Spinal cord (tissue), 10 donors: ENCODE data around the gene AIF1L. TPM values are rescaled to one million over a fixed set of nuclear protein-coding genes. Genes with fewer than 3 reads are reported as not detected.
A peak's percentile ranks its signal among the peaks of the same experiment; 100 is the strongest.
"Not testable (repeated sequence)": the region's sequence is repeated elsewhere in the genome, so short reads cannot be mapped to it uniquely, and the experiment has no call there.

Experiments used
- DNase-seq, 6 donors: peaks; one replicate each; pipeline versions ENCODE4 v3.0.0 to v3.0.0-alpha.2; 2013 to 2015; ENCODE audit warnings: low spot score in 6 of 6, low read depth in 4 of 6
- H3K27ac ChIP-seq: one replicate; pipeline ENCODE4 v1.5.1; 2013; ENCODE audit warnings: low read depth, low read length, control low read depth
- H3K27me3 ChIP-seq: one replicate; pipeline ENCODE4 v1.6.1; 2013; ENCODE audit warnings: low read length; ENCODE audit not compliant: control insufficient read depth, insufficient read depth
- H3K36me3 ChIP-seq: one replicate; pipeline ENCODE4 v1.6.1; 2013; ENCODE audit warnings: low read length; ENCODE audit not compliant: control insufficient read depth, insufficient read depth
- H3K4me1 ChIP-seq: one replicate; pipeline ENCODE4 v1.6.1; 2013; ENCODE audit warnings: low read length; ENCODE audit not compliant: control insufficient read depth, insufficient read depth
- H3K4me3 ChIP-seq: one replicate; pipeline ENCODE4 v1.5.1; 2013; ENCODE audit warnings: low read depth, low read length, control low read depth
- H3K9me3 ChIP-seq: one replicate; pipeline ENCODE4 v1.6.1; 2013; ENCODE audit warnings: low read length; ENCODE audit not compliant: control insufficient read depth, insufficient read depth
- WGBS: methylation state at CpG from one replicate; pipeline ENCODE4 v1.1.5; 2013; ENCODE audit warnings: missing lambda C conversion rate; ENCODE audit not compliant: insufficient coverage; 5-methylcytosine and 5-hydroxymethylcytosine counted together
- polyA plus RNA-seq, 2 donors: library from polyadenylated mRNA; unstranded; fragments of 120-200 nt; gene quantifications; one replicate each; pipeline ENCODE4 v1.2.1, GENCODE V29; 2013; ENCODE audit not compliant: insufficient read length in 2 of 2
- total RNA-seq, 2 donors: library from RNA; depleted of rRNA in 1 of 2; stranded (reverse); fragments of 120-200 nt in 1 of 2; fragments of >200 nt in 1 of 2; gene quantifications; one replicate each; pipeline versions ENCODE4 v1.2.3 to v1.2.4, GENCODE V29; 2013 to 2014
- donor health status: healthy.

The AIF1L gene
- total and polyA plus RNA-seq, 4 donors = 47.7 to 73.6 (median 61.2) TPM

GRCh38 chr9:131149688-131150053 is 53.3 kb downstream of the AIF1L start:
- Histone ChIP-seq H3K36me3 (peaks cover 51% of the 10 kb centered on the region), H3K27me3 (no peaks in the 10 kb centered on the region), H3K9me3 (no peaks in the 10 kb centered on the region), H3K27ac (no peak overlapping the region), H3K4me3 (no peak overlapping the region), H3K4me1 (no peaks in the 10 kb centered on the region)
- WGBS = 81% methylated on average over 3 of the region's 5 CpGs
- DNase-seq = no peak

DNA sequence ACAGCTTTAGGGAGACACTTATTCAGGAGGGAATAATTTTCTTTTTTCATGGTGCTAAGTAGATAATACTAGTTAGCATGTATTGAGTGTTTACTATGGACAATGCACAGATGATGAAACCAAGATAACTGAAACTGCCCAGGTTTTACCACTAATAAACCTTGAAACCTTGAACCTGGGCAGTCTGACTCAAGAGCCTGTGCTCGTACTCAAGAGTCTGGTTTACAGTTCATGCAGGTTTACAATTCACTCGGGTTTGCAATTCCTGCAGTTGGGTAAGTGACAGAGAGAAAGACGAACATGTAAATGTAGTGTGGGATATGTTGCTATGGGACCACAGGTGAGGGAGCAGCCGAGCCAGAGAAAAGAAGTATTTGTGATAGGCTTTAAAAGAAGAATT is 57.3 kb downstream of the AIF1L start:
- Histone ChIP-seq H3K36me3 (peaks cover 39% of the 10 kb centered on the region), H3K27me3 (no peaks in the 10 kb centered on the region)
- 90% methylated on average over 4 of the region's 4 CpGs for WGBS

GRCh38 chr9:131158673-131159072 is 62.3 kb downstream of the AIF1L start:
- not testable (repeated sequence) for H3K4me3 ChIP-seq, H3K27me3 ChIP-seq, H3K9me3 ChIP-seq, H3K4me1 ChIP-seq, H3K27ac ChIP-seq
- no CpG with 5 or more reads among the region's 1 CpG for WGBS
- peak in 1 of 6 donors; percentile 19 for DNase-seq
- H3K36me3 ChIP-seq = peaks cover 36% of the 10 kb centered on the region

More for the DNA sequence above, 57.3 kb downstream of the AIF1L start:
- Histone ChIP-seq H3K9me3 (no peaks in the 10 kb centered on the region), H3K27ac (no peak overlapping the region), H3K4me1 (no peaks in the 10 kb centered on the region), H3K4me3 (no peak overlapping the region)
- DNase-seq = no peak

DNA sequence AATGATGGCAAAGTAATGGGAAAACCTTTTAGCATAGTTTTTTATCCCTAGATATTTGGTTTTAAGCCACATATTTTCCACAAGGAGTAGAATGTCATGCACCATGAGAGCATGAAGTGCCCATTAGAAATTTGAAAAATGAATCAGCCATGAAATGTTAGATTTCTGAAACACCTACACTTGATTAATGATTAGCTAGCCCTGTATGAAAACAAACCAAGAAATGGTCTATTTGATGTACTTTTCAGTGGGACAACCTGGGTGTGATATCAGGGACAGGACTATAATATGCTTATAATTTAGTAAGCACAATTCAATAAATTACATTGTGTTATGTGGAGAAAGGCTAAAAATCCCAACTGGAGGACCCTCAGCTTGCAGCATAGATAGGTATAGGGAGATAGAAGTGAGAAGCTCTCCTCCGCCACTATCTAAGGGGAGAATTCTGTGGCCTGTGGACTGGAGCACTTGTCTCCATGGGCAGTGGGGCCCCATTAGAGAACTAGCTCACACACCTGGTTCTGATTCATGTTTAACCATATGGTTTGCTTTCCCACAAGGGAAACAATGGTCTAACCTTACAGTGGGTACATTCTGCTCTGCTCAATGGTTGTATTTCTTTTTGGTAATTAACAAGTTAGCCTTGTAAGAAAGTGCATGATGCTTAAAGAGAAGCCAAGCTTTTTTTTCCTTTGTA is 64.2 kb downstream of the AIF1L start:
- H3K27me3 ChIP-seq = no peaks in the 10 kb centered on the region
- WGBS = no CpG with 5 or more reads among the region's 1 CpG
- DNase-seq = no peak
- peaks cover 30% of the 10 kb centered on the region for H3K36me3 ChIP-seq
- no peak overlapping the region for H3K27ac ChIP-seq
- no peak overlapping the region for H3K4me3 ChIP-seq
- H3K4me1 ChIP-seq = no peaks in the 10 kb centered on the region
- no peaks in the 10 kb centered on the region for H3K9me3 ChIP-seq

- Histone ChIP-seq H3K27ac (no peak overlapping the region), H3K4me1 (no peaks in the 10 kb centered on the region), H3K36me3 (peaks cover 29% of the 10 kb centered on the region), H3K9me3 (no peaks in the 10 kb centered on the region), H3K4me3 (no peak overlapping the region), H3K27me3 (no peaks in the 10 kb centered on the region)
- whole genome bisulfite sequencing = 100% methylated on average over 1 of the region's 6 CpGs
- DNase-seq = no peak
Measured at GRCh38 chr9:131161585-131161984, 65.3 kb downstream of the AIF1L start.

- Histone ChIP-seq H3K27me3 (no peaks in the 10 kb centered on the region), H3K27ac (no peak overlapping the region), H3K9me3 (no peaks in the 10 kb centered on the region), H3K4me1 (no peaks in the 10 kb centered on the region), H3K36me3 (peaks cover 19% of the 10 kb centered on the region), H3K4me3 (no peak overlapping the region)
- WGBS = 100% methylated on average over 1 of the region's 4 CpGs
- no peak for DNase-seq
Measured at GRCh38 chr9:131162886-131163285, 66.6 kb downstream of the AIF1L start.

DNA sequence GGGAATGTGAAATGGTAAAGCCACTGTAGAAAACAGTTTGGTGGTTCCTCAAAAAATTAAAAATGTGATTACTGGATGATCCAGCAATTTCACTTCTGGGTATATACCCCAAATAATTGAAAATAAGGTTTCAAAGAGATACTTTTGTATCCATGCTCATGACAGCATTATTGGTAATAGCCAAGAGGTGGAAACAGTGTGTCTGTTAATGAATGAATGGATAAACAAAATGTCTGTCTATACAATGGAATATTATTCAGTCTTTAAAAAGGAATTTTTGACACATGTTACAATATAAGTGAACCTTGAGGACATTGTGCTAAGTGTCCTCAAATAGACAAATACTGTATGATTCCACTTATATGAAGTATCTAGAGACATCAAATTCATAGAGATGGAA is 69.2 kb downstream of the AIF1L start:
- Histone ChIP-seq H3K4me3 (no peak overlapping the region), H3K27ac (no peak overlapping the region), H3K4me1 (no peaks in the 10 kb centered on the region), H3K27me3 (no peaks in the 10 kb centered on the region), H3K9me3 (no peaks in the 10 kb centered on the region), H3K36me3 (peaks cover 12% of the 10 kb centered on the region)
- no peak for DNase-seq

DNA sequence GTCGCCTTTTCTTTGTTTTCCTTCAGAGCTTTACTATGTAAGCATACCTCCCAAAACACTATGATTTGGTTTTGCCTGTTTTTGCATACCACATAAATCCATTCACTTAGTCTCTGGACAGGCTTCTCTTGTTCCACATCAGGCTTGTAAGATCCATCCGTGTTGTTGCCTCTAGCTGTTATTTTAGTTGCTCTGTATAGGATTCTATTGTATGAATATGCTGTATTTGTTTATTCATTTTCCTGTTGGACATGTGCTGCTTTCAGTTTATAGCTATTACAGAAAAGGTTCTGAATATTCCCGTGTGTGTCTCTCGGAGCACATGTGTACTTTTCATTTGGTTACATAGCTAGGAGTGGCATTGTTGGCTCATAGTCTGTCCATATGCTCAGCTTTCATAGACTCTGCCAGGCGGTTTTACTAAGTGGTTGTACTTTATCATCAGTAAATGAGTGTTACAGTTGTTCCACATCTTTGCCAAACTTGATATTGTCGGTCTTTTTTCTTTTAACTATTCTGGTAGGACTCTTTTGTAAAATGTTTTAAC is 70.9 kb downstream of the AIF1L start:
- Histone ChIP-seq H3K27ac (no peak overlapping the region), H3K4me1 (no peaks in the 10 kb centered on the region), H3K9me3 (no peaks in the 10 kb centered on the region), H3K36me3 (peaks cover 8% of the 10 kb centered on the region), H3K4me3 (no peak overlapping the region), H3K27me3 (no peaks in the 10 kb centered on the region)
- WGBS = 57% methylated on average over 3 of the region's 6 CpGs
- DNase-seq = peak in 3 of 6 donors; percentile 5 to 79 (median 52)

DNA sequence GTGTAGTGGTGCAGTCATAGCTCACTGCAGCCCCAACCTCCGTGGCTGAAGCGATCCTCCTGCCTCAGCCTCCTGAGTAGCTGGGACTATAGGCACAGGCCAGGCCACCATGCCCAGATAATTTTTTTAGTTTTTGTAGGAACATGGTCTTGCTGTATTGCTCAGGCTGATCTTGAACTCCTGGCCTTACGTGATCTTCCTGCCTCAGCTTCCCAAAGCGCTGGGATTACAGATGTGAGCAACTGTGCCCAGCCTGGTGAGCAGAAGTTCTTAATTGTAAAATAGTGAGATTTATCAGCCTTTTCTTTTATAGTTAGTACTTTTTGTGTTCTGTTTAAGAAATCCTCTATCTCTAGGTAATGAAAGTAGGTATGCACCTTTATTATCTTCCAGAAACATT is 71.6 kb downstream of the AIF1L start:
- H3K4me3 ChIP-seq = no peak overlapping the region
- no peaks in the 10 kb centered on the region for H3K4me1 ChIP-seq
- DNase-seq = no peak
- WGBS = 81% methylated on average over 3 of the region's 4 CpGs
- no peaks in the 10 kb centered on the region for H3K9me3 ChIP-seq
- H3K36me3 ChIP-seq = peaks cover 6% of the 10 kb centered on the region
- no peaks in the 10 kb centered on the region for H3K27me3 ChIP-seq
- no peak overlapping the region for H3K27ac ChIP-seq

DNA sequence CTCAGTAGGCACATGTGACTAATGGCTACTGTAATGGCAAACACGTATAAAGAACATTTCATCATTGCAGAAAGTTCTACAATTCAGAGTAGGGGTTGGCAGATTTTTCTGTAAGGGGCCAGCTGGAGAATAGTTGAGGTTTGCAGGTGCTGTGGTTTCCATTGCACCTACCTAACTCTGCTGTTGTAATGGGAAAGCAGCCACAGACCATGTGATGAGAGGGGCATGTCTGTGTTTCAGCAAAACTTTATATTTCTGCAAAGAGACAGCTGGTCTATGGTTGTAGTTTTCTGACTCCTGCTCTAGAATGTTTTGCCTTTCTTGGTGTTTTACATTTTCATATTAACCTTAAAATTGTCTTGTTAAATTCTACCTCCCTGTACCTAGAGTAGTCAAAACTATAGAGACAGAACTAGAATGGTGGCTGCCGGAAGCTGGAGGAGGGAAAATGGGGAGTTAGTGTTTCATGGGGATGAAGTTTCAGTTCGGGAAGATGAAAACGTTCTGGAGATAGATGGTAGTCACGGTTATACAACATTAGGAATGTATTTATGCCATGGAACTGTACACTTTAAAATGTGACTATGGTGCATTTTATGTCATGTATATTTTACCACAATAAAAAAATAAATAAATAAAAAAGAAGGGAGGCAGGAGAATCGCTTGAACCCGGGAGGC is 73.4 kb downstream of the AIF1L start:
- H3K4me1 ChIP-seq = no peaks in the 10 kb centered on the region
- no peak for DNase-seq
- no peaks in the 10 kb centered on the region for H3K27me3 ChIP-seq
- peaks cover 7% of the 10 kb centered on the region for H3K36me3 ChIP-seq
- no peak overlapping the region for H3K27ac ChIP-seq
- no peaks in the 10 kb centered on the region for H3K9me3 ChIP-seq
- H3K4me3 ChIP-seq = no peak overlapping the region
- WGBS = 84% methylated on average over 3 of the region's 7 CpGs
